K562 (cell line): ENCODE data around the gene LAPTM5. TPM values are rescaled to one million over a fixed set of nuclear protein-coding genes. Genes with fewer than 3 reads are reported as not detected.
A peak's percentile ranks its signal among the peaks of the same experiment; 100 is the strongest.

Source experiments
- ATF2 ChIP-seq: sonication (generic); formaldehyde crosslinking; IDR thresholded peaks from 2 replicates; pipeline ENCODE4 v1.8.1; 2022; ENCODE audit warnings: missing genetic modification reagents
- E2F3 ChIP-seq: fragments of 250-450 bp; sonication (Bioruptor Pico); IDR thresholded peaks from 2 replicates; pipeline ENCODE4 v1.4.0; 2020; ENCODE audit warnings: mild to moderate bottlenecking
- ETV1 ChIP-seq: fragments of 450-650 bp; conservative IDR thresholded peaks from 2 replicates; pipeline ENCODE4 v1.6.1; 2016; ENCODE audit warnings: missing genetic modification characterization, control low read depth, low read depth, missing compliant biosample characterization
- IRF9 ChIP-seq: fragments of 450-650 bp; IDR thresholded peaks from 2 replicates; pipeline ENCODE4 v1.6.1; 2016; ENCODE audit warnings: missing biosample characterization, missing genetic modification characterization
- PPARD ChIP-seq: fragments of 250-450 bp; sonication (Bioruptor Pico); IDR thresholded peaks from 2 replicates; pipeline ENCODE4 v1.8.0; 2022; ENCODE audit warnings: inconsistent platforms, mild to moderate bottlenecking, moderate library complexity
- SMARCA5 ChIP-seq: fragments of 450-650 bp; IDR thresholded peaks from 2 replicates; pipeline ENCODE4 v1.6.1; 2016
- TFAP4 ChIP-seq: sonication (generic); formaldehyde crosslinking; IDR thresholded peaks from 2 replicates; pipeline ENCODE4 v1.8.0; 2022; ENCODE audit warnings: missing genetic modification reagents, mild to moderate bottlenecking, moderate library complexity, borderline replicate concordance
- ZBED1 ChIP-seq: IDR thresholded peaks from 2 replicates; pipeline ENCODE4 v1.6.1; 2014
- ZNF780A ChIP-seq: fragments of 250-450 bp; sonication (Bioruptor Pico); IDR thresholded peaks from 2 replicates; pipeline ENCODE4 v1.5.0; 2021; ENCODE audit warnings: mild to moderate bottlenecking
- polyA plus RNA-seq, 8 experiments: library from polyadenylated mRNA; depleted of rRNA in 4 of 8; stranded (reverse) in 5 of 8; unstranded in 3 of 8; fragments of >200 nt; fragmentation: Nextera tagmentation in 2 of 8; fragmentation: Illumina TruSeq in 1 of 8; extraction: Ambion mirVana in 2 of 8; extraction: Trizol in 1 of 8; gene quantifications; 2 replicates each; pipeline versions ENCODE4 v1.2.1 to v1.2.3, GENCODE V29; 2011 to 2014; ENCODE audit warnings: inconsistent platforms in 1 of 8, missing spikeins in 1 of 8
- total RNA-seq, 7 experiments: library from RNA; depleted of rRNA in 6 of 7; stranded (reverse); fragments of >200 nt in 6 of 7; fragmentation: Illumina TruSeq in 2 of 7; extraction: Trizol in 2 of 7; gene quantifications; 2 replicates each; pipeline versions ENCODE4 v1.2.1 to v1.2.3, GENCODE V29; 2011 to 2021; ENCODE audit warnings: low replicate concordance in 1 of 7

LAPTM5 gene
- total and polyA plus RNA-seq, 9 of the 15 experiments (the other 6 are each of a cell fraction or from before 2014, with no cell fraction given), result 2.4 to 47.3 (median 20.3) TPM

- TF ChIP-seq IRF9 (tag) (no peak), SMARCA5 (no peak), TFAP4 (CRISPR knock-in tag) (peak; percentile 34; the same call in 1 of the 2 replicates), E2F3 (CRISPR knock-in tag) (no peak), ZNF780A (CRISPR knock-in tag) (no peak), PPARD (CRISPR knock-in tag) (no peak), ETV1 (no peak), ZBED1 (no peak), ATF2 (CRISPR knock-in tag) (no peak)
Observed at GRCh38 chr1:30746212-30747032, 11.2 kb downstream of the LAPTM5 start (continued).
